H1 (cell line): Measurements from ENCODE around the gene BAG2. TPM values are rescaled to one million over a fixed set of nuclear protein-coding genes. Genes with fewer than 3 reads are reported as not detected.

Experiments
- CTCF ChIA-PET: fragments of 300-600 bp; sonication (Branson Sonifier 250); formaldehyde crosslinking; loops from one replicate; lab custom pipeline; 2021; ENCODE audit not compliant: partially characterized antibody; lab: Charles Lee
- POLR2A ChIA-PET: fragments of 300-600 bp; sonication (Branson Sonifier 250); formaldehyde crosslinking; loops from one replicate; lab custom pipeline; 2021; ENCODE audit warnings: inconsistent platforms; ENCODE audit not compliant: partially characterized antibody; lab: Charles Lee
- DNase-seq, 2 experiments: peaks; one replicate each; pipeline versions ENCODE4 v3.0.0 to v3.0.0-alpha.2; 2010 to 2022; ENCODE audit warnings: low spot score in 2 of 2, low read depth in 1 of 2, mixed read lengths in 1 of 2
- FAIRE-seq: peaks from 2 replicates; lab custom pipeline; 2011; peaks lifted over from hg19 to GRCh38; lab: Jason Lieb, UNC
- H2AFZ ChIP-seq: 2 replicates; pipeline ENCODE4 v1.8.1; 2012; ENCODE audit warnings: low read length, inconsistent platforms
- H2AK5ac ChIP-seq: 2 replicates; pipeline ENCODE4 v1.6.1; 2013; ENCODE audit warnings: low read depth, low read length
- H2BK120ac ChIP-seq: replicated peaks from 2 replicates; pipeline ENCODE3; 2013; ENCODE audit warnings: low read depth, low read length, inconsistent platforms
- H2BK12ac ChIP-seq: 2 replicates; pipeline ENCODE4 v1.6.1; 2013; ENCODE audit warnings: low read depth, low read length
- H2BK15ac ChIP-seq: 2 replicates; pipeline ENCODE4 v1.6.1; 2013; ENCODE audit warnings: low read length
- H2BK20ac ChIP-seq: 2 replicates; pipeline ENCODE4 v1.6.1; 2013; ENCODE audit warnings: low read length
- H2BK5ac ChIP-seq: 2 replicates; pipeline ENCODE4 v1.6.1; 2013; ENCODE audit warnings: low read depth, low read length
- H3K14ac ChIP-seq: 2 replicates; pipeline ENCODE4 v1.6.1; 2013; ENCODE audit warnings: inconsistent platforms; ENCODE audit not compliant: insufficient read length
- H3K18ac ChIP-seq: 2 replicates; pipeline ENCODE4 v1.6.1; 2013; ENCODE audit warnings: low read length; ENCODE audit errors: extremely low read depth
- H3K23ac ChIP-seq: 2 replicates; pipeline ENCODE4 v1.6.1; 2013; ENCODE audit warnings: inconsistent platforms; ENCODE audit not compliant: insufficient read length
- H3K23me2 ChIP-seq: 2 replicates; pipeline ENCODE4 v1.6.1; 2013; ENCODE audit warnings: low read depth, low read length
- H3K27ac ChIP-seq: 2 replicates; pipeline ENCODE4 v1.6.1; 2011; ENCODE audit warnings: low read depth, low read length, inconsistent platforms
- H3K27me3 ChIP-seq, 4 experiments: replicated peaks in 1 of 4; 1 replicate in 1 of 4; 2 replicates in 3 of 4; pipeline versions ENCODE4 v1.6.1 to v1.8.1; 2011 to 2013; ENCODE audit warnings: low read length in 3 of 4, mild to moderate bottlenecking in 3 of 4, inconsistent platforms in 2 of 4, mixed read lengths in 2 of 4, moderate library complexity in 1 of 4; ENCODE audit not compliant: control insufficient read depth in 3 of 4, insufficient read depth in 3 of 4; ENCODE audit errors: extremely low read depth in 1 of 4
- H3K36me3 ChIP-seq, 4 experiments: 2 replicates each; pipeline versions ENCODE4 v1.6.1 to v1.8.1; 2011 to 2013; ENCODE audit warnings: mild to moderate bottlenecking in 4 of 4, low read length in 3 of 4, moderate library complexity in 2 of 4, control low read depth in 1 of 4, inconsistent platforms in 1 of 4; ENCODE audit not compliant: insufficient read depth in 4 of 4, control insufficient read depth in 2 of 4
- H3K4ac ChIP-seq: replicated peaks from 2 replicates; pipeline ENCODE3; 2013; ENCODE audit warnings: low read length, low read depth, mixed read lengths, inconsistent platforms; ENCODE audit not compliant: insufficient read length
- H3K4me1 ChIP-seq, 4 experiments: replicated peaks in 1 of 4; 1 replicate in 1 of 4; 2 replicates in 3 of 4; pipeline versions ENCODE4 v1.6.1 to v1.8.1; 2011 to 2013; ENCODE audit warnings: low read length in 3 of 4, inconsistent platforms in 2 of 4, mixed read lengths in 1 of 4; ENCODE audit not compliant: insufficient read depth in 4 of 4, control insufficient read depth in 3 of 4
- H3K4me2 ChIP-seq, 2 experiments: 2 replicates each; pipeline versions ENCODE4 v1.6.1 to v1.8.1; 2011 to 2013; ENCODE audit warnings: low read depth in 2 of 2, low read length in 2 of 2, control low read depth in 1 of 2, inconsistent platforms in 1 of 2, mild to moderate bottlenecking in 1 of 2; ENCODE audit not compliant: insufficient read depth in 1 of 2
- H3K4me3 ChIP-seq, 4 experiments: fragments of 200-600, 300-600 bp in 1 of 4; sonication (generic), shearing (Covaris generic), sonication (Bioruptor Twin) in 1 of 4; 2 replicates each; pipeline versions ENCODE4 v1.5.1 to v1.8.1; 2011 to 2016; ENCODE audit warnings: low read length in 4 of 4, low read depth in 3 of 4, control low read depth in 2 of 4, inconsistent platforms in 2 of 4, mild to moderate bottlenecking in 2 of 4, mixed read lengths in 1 of 4, moderate library complexity in 1 of 4; ENCODE audit not compliant: insufficient read depth in 2 of 4; ENCODE audit errors: extremely low read depth in 1 of 4
- H3K56ac ChIP-seq: replicated peaks from 2 replicates; pipeline ENCODE3; 2013; ENCODE audit warnings: low read depth, mild to moderate bottlenecking, mixed read lengths, low read length, inconsistent platforms; ENCODE audit not compliant: insufficient read length
- H3K79me1 ChIP-seq: 2 replicates; pipeline ENCODE4 v1.6.1; 2013; ENCODE audit warnings: low read depth, low read length, control low read depth
- H3K79me2 ChIP-seq, 2 experiments: 2 replicates each; pipeline versions ENCODE4 v1.6.1 to v1.8.1; 2012 to 2013; ENCODE audit warnings: low read length in 2 of 2, mild to moderate bottlenecking in 2 of 2, inconsistent platforms in 1 of 2; ENCODE audit not compliant: insufficient read depth in 2 of 2, control insufficient read depth in 1 of 2
- H3K9ac ChIP-seq, 4 experiments: replicated peaks in 1 of 4; 1 replicate in 1 of 4; 2 replicates in 3 of 4; pipeline versions ENCODE4 v1.6.1 to v1.8.1; 2011 to 2013; ENCODE audit warnings: low read depth in 3 of 4, low read length in 3 of 4, control low read depth in 2 of 4, mild to moderate bottlenecking in 2 of 4, moderate library complexity in 2 of 4, inconsistent platforms in 1 of 4; ENCODE audit errors: extremely low read depth in 1 of 4
- H3K9me3 ChIP-seq, 2 experiments: 2 replicates each; pipeline versions ENCODE4 v1.6.1 to v1.8.1; 2012 to 2013; ENCODE audit warnings: mild to moderate bottlenecking in 2 of 2, moderate library complexity in 2 of 2, control low read depth in 1 of 2, inconsistent platforms in 1 of 2, low read depth in 1 of 2, low read length in 1 of 2, mixed read lengths in 1 of 2; ENCODE audit not compliant: insufficient read depth in 2 of 2
- H4K20me1 ChIP-seq, 2 experiments: replicated peaks in 1 of 2; 2 replicates each; pipeline versions ENCODE3 to v1.8.1; 2011 to 2013; ENCODE audit warnings: inconsistent platforms in 2 of 2, low read length in 2 of 2, mild to moderate bottlenecking in 1 of 2; ENCODE audit not compliant: insufficient read depth in 2 of 2, control insufficient read depth in 1 of 2
- H4K5ac ChIP-seq: 2 replicates; pipeline ENCODE4 v1.6.1; 2013; ENCODE audit warnings: low read length, low read depth, mixed read lengths, inconsistent platforms; ENCODE audit not compliant: insufficient read length
- H4K8ac ChIP-seq: 2 replicates; pipeline ENCODE4 v1.8.0; 2013; ENCODE audit warnings: mild to moderate bottlenecking, moderate library complexity, low read length, inconsistent platforms; ENCODE audit not compliant: insufficient read depth; ENCODE audit errors: extremely low read depth
- H4K91ac ChIP-seq: replicated peaks from 2 replicates; pipeline ENCODE3; 2013; ENCODE audit warnings: low read length, mixed read lengths, inconsistent platforms; ENCODE audit not compliant: insufficient read length
- CHD2 ChIP-seq: IDR thresholded peaks from 2 replicates; pipeline ENCODE4 v1.6.1; 2012; ENCODE audit warnings: low read length, improper control_type of control experiment
- CREB1 ChIP-seq: IDR thresholded peaks from 2 replicates; pipeline ENCODE4 v1.6.1; 2012; ENCODE audit warnings: inconsistent platforms
- HDAC2 ChIP-seq, 2 experiments: fragments of 300-600 bp in 1 of 2; sonication (generic) in 1 of 2; IDR thresholded peaks; 2 replicates each; pipeline ENCODE4 v1.6.1; 2011 to 2012; ENCODE audit warnings: low read depth in 2 of 2, low read length in 2 of 2, mild to moderate bottlenecking in 2 of 2, moderate library complexity in 2 of 2, borderline replicate concordance in 1 of 2, inconsistent platforms in 1 of 2
- JUN ChIP-seq: IDR thresholded peaks from 2 replicates; pipeline ENCODE4 v1.6.1; 2011; ENCODE audit warnings: low read depth, mild to moderate bottlenecking, improper control_type of control experiment, low read length
- JUND ChIP-seq: IDR thresholded peaks from 2 replicates; pipeline ENCODE4 v1.6.1; 2011; ENCODE audit warnings: mild to moderate bottlenecking, improper control_type of control experiment, low read length
- POLR2A ChIP-seq, 2 experiments: IDR thresholded peaks; 1 replicate in 1 of 2; 2 replicates in 1 of 2; pipeline ENCODE4 v1.6.1; 2011; ENCODE audit warnings: low read depth in 2 of 2, low read length in 2 of 2, mild to moderate bottlenecking in 2 of 2; ENCODE audit errors: control extremely low read depth in 1 of 2
- RAD21 ChIP-seq, 2 experiments: IDR thresholded peaks in 1 of 2; conservative IDR thresholded peaks in 1 of 2; 2 replicates each; pipeline ENCODE4 v1.6.1; 2011; ENCODE audit warnings: low read depth in 2 of 2, low read length in 2 of 2, improper control_type of control experiment in 1 of 2, inconsistent platforms in 1 of 2, mild to moderate bottlenecking in 1 of 2, moderate library complexity in 1 of 2
- RFX5 ChIP-seq: IDR thresholded peaks from 2 replicates; pipeline ENCODE4 v1.6.1; 2011; ENCODE audit warnings: low read depth, low read length, improper control_type of control experiment, borderline replicate concordance
- RXRA ChIP-seq: IDR thresholded peaks from 2 replicates; pipeline ENCODE4 v1.6.1; 2011; ENCODE audit warnings: low read depth, mild to moderate bottlenecking, low read length, moderate library complexity; ENCODE audit not compliant: insufficient read depth
- SIRT6 ChIP-seq: IDR thresholded peaks from one replicate; pipeline ENCODE4 v1.7.1; 2012; ENCODE audit warnings: low read length, inconsistent platforms
- SP4 ChIP-seq: IDR thresholded peaks from 2 replicates; pipeline ENCODE4 v1.6.1; 2012; ENCODE audit warnings: low read length, inconsistent platforms
- YY1 ChIP-seq: IDR thresholded peaks from 2 replicates; pipeline ENCODE4 v1.6.1; 2011; ENCODE audit warnings: low read depth, mild to moderate bottlenecking, low read length
- WGBS, 2 experiments: shearing (Covaris generic) in 1 of 2; methylation state at CpG; one replicate each; pipeline versions ENCODE4 v1.1.6 to v1.1.7; 2013 to 2015; ENCODE audit warnings: low lambda C conversion rate in 2 of 2, mixed read lengths in 2 of 2, inconsistent platforms in 1 of 2, low coverage in 1 of 2, missing lambda C conversion rate in 1 of 2; ENCODE audit not compliant: insufficient replicate concordance in 2 of 2, insufficient coverage in 1 of 2, insufficient read length in 1 of 2; ENCODE audit errors: extremely low coverage in 1 of 2, missing lambda C conversion rate in 1 of 2; 5-methylcytosine and 5-hydroxymethylcytosine counted together
- polyA plus RNA-seq, 7 experiments: library from polyadenylated mRNA; depleted of rRNA in 3 of 7; stranded (reverse) in 5 of 7; unstranded in 2 of 7; fragments of >200 nt in 5 of 7; fragments of 200-250 nt in 2 of 7; gene quantifications; 1 replicate in 5 of 7; 2 replicates in 1 of 7; 4 replicates in 1 of 7; pipeline versions ENCODE4 v1.2.1 to v1.2.3, GENCODE V29; 2011 to 2013; ENCODE audit warnings: missing spikeins in 2 of 7, mixed read lengths in 2 of 7
- total RNA-seq: library from RNA; stranded (reverse); fragmentation: NEBNext Ultra II Directional; extraction: Animal tissue kit (Norgen Biotek cat#: 25700); gene quantifications from 2 replicates; pipeline ENCODE4 v1.2.1, GENCODE V29; 2021
- TF ChIP-seq, protein P1 (sequence below): IDR thresholded peaks from 2 replicates; pipeline ENCODE4 v1.6.1; 2012; ENCODE audit warnings: inconsistent platforms

Gene BAG2
- total and polyA plus RNA-seq, 2 of the 8 experiments (the other 6 are each of a cell fraction or from before 2014, with no cell fraction given): 4.4 to 7.4 TPM

- no peak overlapping the region for H3K23ac ChIP-seq
- no peak overlapping the region for H2BK12ac ChIP-seq
- no peak overlapping the region for H3K9ac ChIP-seq
- no peak for FAIRE-seq
- H3K23me2 ChIP-seq: no peaks in the 10 kb centered on the region
- H2BK15ac ChIP-seq: no peak overlapping the region
- H2AFZ ChIP-seq: no peak overlapping the region
- H3K27me3 ChIP-seq: no peaks in the 10 kb centered on the region
- H4K91ac ChIP-seq: no peak overlapping the region
- H2BK5ac ChIP-seq: no peak overlapping the region
- H3K4me2 ChIP-seq: no peak overlapping the region
- H3K4me3 ChIP-seq: no peak overlapping the region
- H3K18ac ChIP-seq: no peak overlapping the region
- H3K4ac ChIP-seq: no peak overlapping the region
- no peak overlapping the region for H2BK20ac ChIP-seq
- no peak overlapping the region for H2AK5ac ChIP-seq
- no peaks in the 10 kb centered on the region for H4K20me1 ChIP-seq
- no peak overlapping the region for H3K14ac ChIP-seq
- H3K27ac ChIP-seq: no peak overlapping the region
- H3K9me3 ChIP-seq: no peaks in the 10 kb centered on the region
- no peak for DNase-seq
- H2BK120ac ChIP-seq: no peak overlapping the region
- 82% methylated on average over 1 of the region's 1 CpG; no CpG with 5 or more reads in 1 of the 2 experiments for WGBS, 2 experiments
- H3K56ac ChIP-seq: no peak overlapping the region
- peaks cover 0 to 25% (median 0%) of the 10 kb centered on the region in 4 experiments; a peak in 2 of 8 replicates for H3K36me3 ChIP-seq
- no peaks in the 10 kb centered on the region for H3K79me2 ChIP-seq
- CTCF ChIA-PET: no interaction called here
- H4K5ac ChIP-seq: no peak overlapping the region
- H3K79me1 ChIP-seq: no peaks in the 10 kb centered on the region
- POLR2A ChIA-PET: no interaction called here
- H3K4me1 ChIP-seq: no peaks in the 10 kb centered on the region
- H4K8ac ChIP-seq: no peak overlapping the region
- TF ChIP-seq, protein P1, sequence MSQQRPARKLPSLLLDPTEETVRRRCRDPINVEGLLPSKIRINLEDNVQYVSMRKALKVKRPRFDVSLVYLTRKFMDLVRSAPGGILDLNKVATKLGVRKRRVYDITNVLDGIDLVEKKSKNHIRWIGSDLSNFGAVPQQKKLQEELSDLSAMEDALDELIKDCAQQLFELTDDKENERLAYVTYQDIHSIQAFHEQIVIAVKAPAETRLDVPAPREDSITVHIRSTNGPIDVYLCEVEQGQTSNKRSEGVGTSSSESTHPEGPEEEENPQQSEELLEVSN: no peak
- TF ChIP-seq RAD21 (IDR thresholded peaks at IDR 0.05 in 1 of 2, conservative IDR thresholded peaks at IDR 0.05 in 1 of 2; ENCODE audit: low read depth in 2 of 2, low read length in 2 of 2) (no peak), SIRT6 (no peak), POLR2A (IDR thresholded peaks at IDR 0.05; ENCODE audit: control extremely low read depth in 1 of 2, low read depth in 2 of 2, low read length in 2 of 2) (no peak), HDAC2 (IDR thresholded peaks at IDR 0.05; ENCODE audit: borderline replicate concordance in 1 of 2, low read depth in 2 of 2, low read length in 2 of 2) (no peak), SP4 (no peak), YY1 (no peak), RFX5 (no peak), JUN (no peak), JUND (no peak), CREB1 (no peak), CHD2 (no peak), RXRA (no peak)
Measured at GRCh38 chr6:57134954-57135353, 37.2 kb upstream of the BAG2 start.
